ENCODE results near the gene ADAMTS17.

- no peak for TF ChIP-seq HES2 (IDR thresholded peaks at IDR 0.05)
- TF ChIP-seq RFX5 (IDR thresholded peaks at IDR 0.05): no peak
- no peak for TF ChIP-seq CHD4 (IDR thresholded peaks at IDR 0.05; ENCODE audit: borderline replicate concordance)
- TF ChIP-seq HDAC2 (IDR thresholded peaks at IDR 0.05): no peak
- no peak for TF ChIP-seq CTCF (IDR thresholded peaks at IDR 0.05)
- no peak for TF ChIP-seq RAD21 (conservative IDR thresholded peaks at IDR 0.05 in 1 of 2, IDR thresholded peaks at IDR 0.05 in 1 of 2)
Observed at GRCh38 chr15:100263031-100263430, 78.7 kb downstream of the ADAMTS17 start.

Measured in A549 (cell line).